Hepatocyte (in vitro differentiated cells): Measurements from ENCODE around the gene MSLN.

Experiments used
- CTCF ChIP-seq: fragments of 200-600 bp; sonication (generic); IDR thresholded peaks from 2 replicates; pipeline ENCODE4 v1.5.1; 2016; ENCODE audit warnings: antibody characterized with exemption, mild to moderate bottlenecking; ENCODE audit not compliant: poor library complexity
- EZH2 ChIP-seq: fragments of 200-600 bp; sonication (generic); IDR thresholded peaks from 2 replicates; pipeline ENCODE4 v1.6.1; 2016; ENCODE audit warnings: antibody characterized with exemption, mild to moderate bottlenecking, borderline replicate concordance
- EZH2phosphoT487 ChIP-seq: fragments of 200-600 bp; sonication (generic); IDR thresholded peaks from one replicate; pipeline ENCODE4 v1.6.1; 2018; ENCODE audit warnings: antibody characterized with exemption, mild to moderate bottlenecking, low read depth, moderate library complexity; ENCODE audit not compliant: unreplicated experiment, severe bottlenecking

GRCh38 chr16:766820-767640, 6.5 kb downstream of the MSLN start:
- TF ChIP-seq CTCF, result no peak
- TF ChIP-seq EZH2, result no peak
- no peak for TF ChIP-seq EZH2phosphoT487
